ENCODE measurements around the gene MGAT4A. TPM values are rescaled to one million over a fixed set of nuclear protein-coding genes. Genes with fewer than 3 reads are reported as not detected.

MGAT4A gene
- total and polyA plus RNA-seq, 10 of the 15 experiments (the other 5 are each of a cell fraction or from before 2014, with no cell fraction given), result 4.3 to 23.4 (median 13.6) TPM

- Histone ChIP-seq H3K27me3 (replicated peaks in 1 of 2; ENCODE audit: control insufficient read depth in 2 of 2, insufficient read depth in 2 of 2, low read length in 1 of 2) (no peaks in the 10 kb centered on the region), H3K4me2 (ENCODE audit: control insufficient read depth, insufficient read depth) (no peak overlapping the region), H2AFZ (ENCODE audit: control insufficient read depth, low read depth, low read length) (no peak overlapping the region), H3K36me3 (ENCODE audit: control insufficient read depth in 2 of 2, insufficient read depth in 2 of 2, low read length in 1 of 2) (peaks cover 54 to 61% of the 10 kb centered on the region in 2 experiments), H3K9me3 (replicated peaks; ENCODE audit: control insufficient read depth, insufficient read depth, low read length) (no peaks in the 10 kb centered on the region), H3K79me2 (ENCODE audit: control insufficient read depth, insufficient read depth, low read length) (no peaks in the 10 kb centered on the region), H3K4me1 (ENCODE audit: control insufficient read depth, insufficient read depth, low read length) (no peaks in the 10 kb centered on the region), H3K4me3 (no peak overlapping the region), H4K20me1 (ENCODE audit: control insufficient read depth, insufficient read depth) (no peaks in the 10 kb centered on the region), H3K9ac (ENCODE audit: control insufficient read depth, insufficient read depth, low read length) (no peak overlapping the region), H3K27ac (ENCODE audit: control insufficient read depth, insufficient read depth) (no peak overlapping the region)
- in situ Hi-C loops (cut with MboI) (no loop called here), intact Hi-C loops (cut with micrococcal nuclease; ENCODE audit: unreplicated experiment) (no loop called here)
- ATAC-seq (no peak), FAIRE-seq (no peak), DNase-seq (ENCODE audit: low read depth, low spot score) (no peak)
- CTCF ChIA-PET, result no interaction called here
- no peak for TF ChIP-seq CHD1 (IDR thresholded peaks at IDR 0.05; ENCODE audit: low read depth, low read length)
- TF ChIP-seq RAD21 (IDR thresholded peaks at IDR 0.05; ENCODE audit: insufficient read depth, low read depth, low read length), result no peak
- TF ChIP-seq ZBTB33 (IDR thresholded peaks at IDR 0.05), result no peak
- no peak for TF ChIP-seq MYC (IDR thresholded peaks at IDR 0.05; ENCODE audit: insufficient read depth, insufficient read length, insufficient replicate concordance, low read length, severe bottlenecking)
- no peak for TF ChIP-seq MYB (IDR thresholded peaks at IDR 0.05; ENCODE audit: borderline replicate concordance, low read depth, low read length)
- TF ChIP-seq MTA2 (IDR thresholded peaks at IDR 0.05; ENCODE audit: low read depth), result no peak
- TF ChIP-seq ZNF207 (IDR thresholded peaks at IDR 0.05; ENCODE audit: borderline replicate concordance), result no peak
- no peak for TF ChIP-seq IRF3 (IDR thresholded peaks at IDR 0.05)
- TF ChIP-seq IRF4 (IDR thresholded peaks at IDR 0.05; ENCODE audit: low read depth, low read length), result no peak
- TF ChIP-seq YBX1 (IDR thresholded peaks at IDR 0.05), result no peak
- no peak for TF ChIP-seq GATAD2B (conservative IDR thresholded peaks at IDR 0.05; ENCODE audit: low read depth)
- TF ChIP-seq TCF3 (IDR thresholded peaks at IDR 0.05; ENCODE audit: borderline replicate concordance, insufficient read depth, low read depth, low read length), result no peak
- TF ChIP-seq SP1 (IDR thresholded peaks at IDR 0.05; ENCODE audit: low read depth, low read length), result no peak
- TF ChIP-seq, protein P1, sequence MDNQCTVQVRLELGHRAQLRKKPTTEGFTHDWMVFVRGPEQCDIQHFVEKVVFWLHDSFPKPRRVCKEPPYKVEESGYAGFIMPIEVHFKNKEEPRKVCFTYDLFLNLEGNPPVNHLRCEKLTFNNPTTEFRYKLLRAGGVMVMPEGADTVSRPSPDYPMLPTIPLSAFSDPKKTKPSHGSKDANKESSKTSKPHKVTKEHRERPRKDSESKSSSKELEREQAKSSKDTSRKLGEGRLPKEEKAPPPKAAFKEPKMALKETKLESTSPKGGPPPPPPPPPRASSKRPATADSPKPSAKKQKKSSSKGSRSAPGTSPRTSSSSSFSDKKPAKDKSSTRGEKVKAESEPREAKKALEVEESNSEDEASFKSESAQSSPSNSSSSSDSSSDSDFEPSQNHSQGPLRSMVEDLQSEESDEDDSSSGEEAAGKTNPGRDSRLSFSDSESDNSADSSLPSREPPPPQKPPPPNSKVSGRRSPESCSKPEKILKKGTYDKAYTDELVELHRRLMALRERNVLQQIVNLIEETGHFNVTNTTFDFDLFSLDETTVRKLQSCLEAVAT (IDR thresholded peaks at IDR 0.05), result no peak
- no peak for TF ChIP-seq SMAD1 (IDR thresholded peaks at IDR 0.05; ENCODE audit: low read depth, partially characterized antibody)
- RAD21 ChIA-PET (ENCODE audit: unreplicated experiment), result no interaction called here
- WGBS (ENCODE audit: insufficient coverage, insufficient replicate concordance, low lambda C conversion rate, missing lambda C conversion rate), result 96% methylated on average over 13 of the region's 13 CpGs
- POLR2A ChIA-PET, result no interaction called here
- SMC1A ChIA-PET (ENCODE audit: uncharacterized antibody, unreplicated experiment), result no interaction called here
- no TSS peak for BruUV-seq (replicated peaks)
Observed at GRCh38 chr2:98571121-98571701, 159.7 kb downstream of the MGAT4A start.

Measured in GM12878 (cell line).